GM11168 (cell line): ENCODE results near the gene ZSWIM8.
"Not testable (repeated sequence)": the region's sequence is repeated elsewhere in the genome, so short reads cannot be mapped to it uniquely, and the experiment has no call there.

Experiments
- in situ Hi-C: fragments of 300-500 bp; cut with MboI; formaldehyde crosslinking; loops from one replicate; pipeline ENCODE4 v1.12.0; 2022; ENCODE audit warnings: low sequenced_read_pairs; ENCODE audit not compliant: unreplicated experiment

ZSWIM8 gene

GRCh38 chr10:73773152-73773879 lies 12.1 kb upstream of the ZSWIM8 start:
- in situ Hi-C loops: no loop called here

- in situ Hi-C loops: no loop called here
These were observed 10.8 kb upstream of the ZSWIM8 start for GRCh38 chr10:73774637-73775036.

- in situ Hi-C loops: no loop called here
These were observed 6.4 kb upstream of the ZSWIM8 start for GRCh38 chr10:73779018-73779417.

- in situ Hi-C loops: no loop called here
These were observed 5.7 kb upstream of the ZSWIM8 start for GRCh38 chr10:73779539-73780197.

GRCh38 chr10:73780301-73780700 lies 5.1 kb upstream of the ZSWIM8 start:
- in situ Hi-C loops: no loop called here

- in situ Hi-C loops: no loop called here
These were observed 4.4 kb upstream of the ZSWIM8 start for GRCh38 chr10:73780966-73781365.

GRCh38 chr10:73781548-73781878 lies 3.9 kb upstream of the ZSWIM8 start:
- in situ Hi-C loops: no loop called here

- in situ Hi-C loops: no loop called here
These were observed 3.3 kb upstream of the ZSWIM8 start, which contains the start of gene CHCHD1 for GRCh38 chr10:73781879-73782748. Gene CHCHD1 (plus strand): TSS chr10:73782048. CDS start chr10:73782076, 28 bp downstream.

GRCh38 chr10:73782749-73783085 lies 2.7 kb upstream of the ZSWIM8 start:
- in situ Hi-C loops: no loop called here

- in situ Hi-C loops: no loop called here
These were observed 510 bp downstream of the ZSWIM8 start for GRCh38 chr10:73785721-73786511.

GRCh38 chr10:73786512-73786885 lies 1.1 kb downstream of the ZSWIM8 start:
- in situ Hi-C loops: no loop called here

GRCh38 chr10:73787031-73787800 lies 1.8 kb downstream of the ZSWIM8 start:
- in situ Hi-C loops: not testable (repeated sequence)

- in situ Hi-C loops: no loop called here
These were observed 3.7 kb downstream of the ZSWIM8 start for GRCh38 chr10:73788864-73789658.

GRCh38 chr10:73789659-73790055 lies 4.3 kb downstream of the ZSWIM8 start:
- in situ Hi-C loops: no loop called here

- in situ Hi-C loops: no loop called here
These were observed 5.7 kb downstream of the ZSWIM8 start for GRCh38 chr10:73790886-73791625.

GRCh38 chr10:73791871-73792400 lies 6.5 kb downstream of the ZSWIM8 start:
- in situ Hi-C loops: no loop called here

- in situ Hi-C loops: no loop called here
These were observed 8.1 kb downstream of the ZSWIM8 start for GRCh38 chr10:73793456-73793855.

GRCh38 chr10:73795491-73795890 lies 10.1 kb downstream of the ZSWIM8 start:
- in situ Hi-C loops: not testable (repeated sequence)
